GM19025 (cell line): ENCODE results near the gene ZNF605.
"Not testable (repeated sequence)": the region's sequence is repeated elsewhere in the genome, so short reads cannot be mapped to it uniquely, and the experiment has no call there.

Experiments used
- ATAC-seq: cut with Tn5 transposase; IDR thresholded peaks from one replicate; pipeline ENCODE4 v1.9.1; 2021; ENCODE audit warnings: mild to moderate bottlenecking, low read depth, moderate library complexity; ENCODE audit not compliant: unreplicated experiment

The ZNF605 gene

GRCh38 chr12:132908145-132909029, 47.7 kb downstream of the ZNF605 start:
- peak; percentile 92 for ATAC-seq

DNA sequence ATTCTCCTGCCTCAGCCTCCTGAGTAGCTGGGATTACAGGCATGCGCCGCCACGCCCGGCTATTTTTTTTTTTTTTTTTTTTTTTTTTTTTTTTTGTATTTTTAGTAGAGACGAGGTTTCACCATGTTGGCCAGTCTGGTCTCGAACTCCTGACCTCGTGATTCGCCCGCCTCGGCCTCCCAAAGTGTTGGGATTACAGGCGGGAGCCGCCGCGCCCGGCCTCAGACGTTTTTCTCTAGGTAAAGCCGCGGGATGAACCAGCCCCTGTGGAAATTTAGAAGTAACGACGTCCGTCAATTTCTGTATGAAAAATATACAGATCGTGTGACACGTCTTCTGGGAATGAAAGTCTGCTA, 48.3 kb downstream of the ZNF605 start:
- ATAC-seq = not testable (repeated sequence)

DNA sequence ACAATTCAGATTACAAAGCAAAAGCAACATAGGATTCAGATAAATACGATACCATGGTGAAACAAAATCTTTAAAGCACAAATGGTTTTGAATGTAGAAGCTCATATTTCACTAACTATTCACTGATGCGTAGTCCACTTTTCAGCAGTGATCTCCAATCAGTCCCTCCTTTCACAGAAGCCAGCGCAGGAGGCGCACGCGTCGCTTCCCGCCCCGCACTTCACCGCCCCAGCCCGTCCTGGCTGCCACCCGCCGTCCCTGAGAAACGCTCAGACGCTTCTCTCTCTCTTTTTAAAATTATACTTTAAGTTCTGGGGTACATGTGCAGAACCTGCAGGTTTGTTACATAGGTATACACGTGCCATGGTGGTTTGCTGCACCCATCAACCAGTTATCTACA, 48.9 kb downstream of the ZNF605 start:
- ATAC-seq = no peak

DNA sequence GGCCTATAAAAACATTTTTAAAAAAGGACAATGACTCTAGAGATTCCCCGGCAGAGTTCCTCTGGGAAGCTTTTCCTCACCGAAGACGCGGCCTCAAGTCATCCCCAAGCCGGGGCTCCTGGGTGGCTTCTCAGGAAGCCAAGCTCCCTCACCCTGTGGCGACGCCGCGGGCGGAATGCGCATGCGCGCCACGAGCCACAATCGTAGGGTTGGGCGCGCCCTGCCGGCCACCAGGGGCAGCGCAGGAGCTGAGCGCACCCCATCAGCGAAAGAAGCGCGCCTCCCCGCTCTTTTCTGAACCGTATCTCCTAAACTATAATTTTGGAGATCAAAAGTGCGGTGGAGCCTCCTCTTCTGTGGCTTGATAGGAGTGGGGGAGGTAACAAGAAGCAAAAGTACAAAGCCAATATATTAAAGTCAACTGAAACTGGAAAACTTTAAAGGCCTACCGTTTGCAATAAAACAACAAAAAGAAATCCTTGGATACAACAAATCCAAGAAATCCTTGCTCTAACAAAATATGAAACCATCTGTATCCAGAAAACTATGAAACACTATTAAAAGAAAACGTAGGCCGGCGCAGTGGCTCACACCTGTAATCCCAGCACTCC, 51.3 kb downstream of the ZNF605 start:
- no peak for ATAC-seq

DNA sequence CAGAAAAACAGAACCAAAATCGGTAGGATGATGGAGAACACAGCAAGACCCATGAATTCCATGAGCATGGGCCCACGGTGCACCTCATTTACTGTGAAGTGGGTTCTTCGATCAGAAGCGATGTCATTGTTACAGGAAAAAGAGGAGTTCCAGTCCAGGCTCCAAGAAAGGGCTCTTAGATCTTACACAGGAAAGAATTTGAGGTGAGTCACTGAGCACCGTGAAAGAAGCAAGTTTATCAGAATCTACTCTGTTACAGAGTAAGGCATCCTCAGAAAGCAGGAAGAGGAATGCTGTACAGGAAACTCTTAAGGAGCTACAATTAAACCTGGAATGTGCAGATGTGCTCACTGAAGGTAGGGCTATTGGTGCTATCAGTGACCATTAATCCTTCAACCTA, 57.1 kb downstream of the ZNF605 start:
- no peak for ATAC-seq

- no peak for ATAC-seq
Observed at GRCh38 chr12:132888852-132889251, 67.3 kb downstream of the ZNF605 start.

GRCh38 chr12:132887513-132888351, 68.4 kb downstream of the ZNF605 start, which contains the start of gene CHFR:
Gene CHFR (minus strand): TSS chr12:132887605. CDS start chr12:132887328, 277 bp downstream.
- peak; percentile 99 for ATAC-seq

- peak; percentile 12 for ATAC-seq
Observed at GRCh38 chr12:132886529-132887477, 69.3 kb downstream of the ZNF605 start.

GRCh38 chr12:132881818-132882217, 74.3 kb downstream of the ZNF605 start:
- no peak for ATAC-seq

DNA sequence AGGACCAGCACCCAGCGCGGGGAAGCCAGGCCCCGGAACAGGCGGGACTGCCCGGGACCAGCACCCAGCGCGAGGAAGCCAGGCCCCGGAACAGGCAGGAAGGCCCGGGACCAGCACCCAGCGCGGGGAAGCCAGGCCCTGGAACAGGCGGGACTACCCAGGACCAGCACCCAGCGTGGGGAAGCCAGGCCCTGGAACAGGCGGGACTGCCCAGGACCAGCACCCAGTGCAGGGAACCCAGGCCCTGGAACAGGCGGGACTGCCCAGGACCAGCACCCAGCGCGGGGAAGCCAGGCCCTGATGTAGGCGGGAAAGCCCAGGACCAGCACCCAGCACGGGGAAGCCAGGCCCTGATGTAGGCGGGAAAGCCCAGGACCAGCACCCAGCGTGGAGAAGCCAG, 81.5 kb downstream of the ZNF605 start:
- not testable (repeated sequence) for ATAC-seq

GRCh38 chr12:132874175-132874574, 81.9 kb downstream of the ZNF605 start:
- ATAC-seq = no peak

DNA sequence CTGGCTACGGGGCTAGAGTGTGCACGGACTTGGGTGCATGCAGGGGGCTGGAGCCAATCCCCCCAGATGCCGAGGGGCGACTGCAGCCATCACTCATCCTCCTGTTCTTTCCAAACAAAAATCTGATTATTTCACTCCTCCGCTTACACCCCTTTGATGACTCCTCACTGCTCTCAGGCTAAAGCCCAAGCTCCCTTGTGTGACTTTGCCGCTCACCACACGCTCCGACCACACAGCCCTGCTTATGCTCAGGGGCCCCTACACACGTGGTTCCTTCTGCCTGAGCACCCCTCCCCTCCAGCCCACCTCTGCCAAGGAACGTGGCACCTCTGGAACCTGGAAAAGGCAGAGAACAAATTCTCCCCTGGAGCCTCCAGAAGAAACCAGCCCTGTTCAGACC, 82.4 kb downstream of the ZNF605 start:
- no peak for ATAC-seq

- ATAC-seq = no peak
Observed at GRCh38 chr12:132872975-132873421, 83.1 kb downstream of the ZNF605 start.

DNA sequence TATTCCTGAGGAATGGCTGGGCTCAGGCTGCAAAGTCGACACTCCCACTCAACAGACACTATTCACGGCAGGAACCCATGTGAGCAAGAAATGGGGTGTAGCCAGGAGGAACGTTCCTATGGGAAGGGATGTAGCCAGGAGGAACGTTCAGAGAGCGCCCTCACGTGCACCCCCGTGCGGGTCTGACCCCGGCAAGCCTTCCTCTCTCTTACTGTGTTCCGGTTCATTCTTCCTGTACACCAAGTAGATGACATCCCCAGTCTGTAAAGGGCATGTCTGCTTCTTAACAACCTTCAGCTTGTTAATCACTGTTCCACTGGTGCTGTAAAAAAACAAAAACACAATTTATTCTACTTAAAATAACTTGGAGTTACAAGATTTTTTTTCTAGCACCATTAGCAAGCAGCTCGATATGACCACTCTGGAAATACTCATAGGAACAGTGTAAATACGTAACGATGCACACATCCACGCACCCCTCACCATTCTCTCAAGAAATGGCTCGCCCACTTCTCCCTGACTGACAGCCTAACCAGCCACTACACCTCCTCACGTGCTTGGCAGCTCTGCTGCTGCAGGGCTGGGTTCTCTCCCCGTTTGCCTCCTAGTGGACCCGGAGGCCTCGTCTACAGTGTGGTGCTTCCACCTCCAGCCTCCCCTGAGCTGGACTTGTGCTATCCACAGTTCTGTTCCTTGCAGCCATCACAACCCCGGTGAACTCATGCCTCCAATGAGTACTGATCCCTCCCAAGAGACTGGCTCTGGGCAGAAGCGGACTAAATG, 83.8 kb downstream of the ZNF605 start:
- no peak for ATAC-seq

DNA sequence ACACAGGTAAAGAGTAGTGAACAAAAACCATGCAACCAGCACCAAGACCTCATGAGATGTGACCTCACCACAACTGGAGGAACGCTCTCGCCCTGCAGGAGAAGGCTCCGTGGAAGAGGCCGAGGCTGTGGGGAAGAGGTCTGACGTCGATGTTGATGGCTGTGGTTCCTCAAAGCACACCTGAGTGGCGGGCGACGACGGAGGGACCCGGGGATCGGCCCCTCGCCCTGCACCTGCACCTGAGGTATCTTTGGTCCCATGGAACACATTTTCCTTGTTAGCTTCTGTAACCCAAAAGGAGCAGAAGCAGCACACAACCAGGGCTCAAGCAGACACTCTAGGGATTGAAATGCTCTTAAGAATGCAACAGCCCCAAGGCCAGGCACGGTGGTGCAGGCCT, 86.6 kb downstream of the ZNF605 start:
- ATAC-seq = no peak
